ENCODE data around the gene RPL37. TPM values are rescaled to one million over a fixed set of nuclear protein-coding genes. Genes with fewer than 3 reads are reported as not detected.

RPL37 gene
- total RNA-seq, 1 experiment from 2014 or later, result 1,279 TPM

DNA sequence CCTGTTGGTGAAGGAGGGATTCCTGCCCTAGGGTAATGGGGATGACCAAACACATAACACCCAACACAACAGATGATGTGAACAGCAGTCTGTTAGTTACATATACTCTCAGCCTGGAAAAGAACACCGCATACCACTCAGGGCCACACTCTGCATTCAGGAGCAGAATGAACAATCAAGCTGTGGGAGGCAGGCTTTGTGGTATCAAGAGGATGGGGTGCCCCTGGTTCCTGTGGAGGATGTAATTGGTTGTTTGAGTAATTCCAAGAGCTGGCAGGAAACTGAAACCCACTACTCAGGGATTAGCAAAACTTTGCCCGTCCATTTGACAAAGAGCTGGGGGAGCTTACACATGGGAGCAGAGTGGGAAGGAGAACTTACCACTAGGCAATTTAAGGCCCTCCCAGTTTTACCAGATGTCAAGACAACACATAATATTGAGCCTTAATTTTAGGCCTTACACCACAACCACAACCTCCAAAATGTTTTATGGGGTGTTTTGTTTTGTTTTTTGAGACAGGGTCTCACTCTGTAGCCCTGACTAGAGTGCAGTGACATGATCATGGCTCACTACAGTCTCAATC lies 21.2 kb downstream of the RPL37 start:
- Histone ChIP-seq H3K4me1 (ENCODE audit: control insufficient read depth in 1 of 2, insufficient read depth in 2 of 2, low read length in 2 of 2) (no peaks in the 10 kb centered on the region), H3K27ac (ENCODE audit: low read depth, low read length) (no peak overlapping the region), H3K36me3 (ENCODE audit: control insufficient read depth in 1 of 2, insufficient read depth in 2 of 2, low read length in 2 of 2) (no peaks in the 10 kb centered on the region), H3K79me2 (ENCODE audit: insufficient read depth, low read length) (no peaks in the 10 kb centered on the region), H3K9me2 (ENCODE audit: insufficient read depth) (no peaks in the 10 kb centered on the region), H3K4me3 (replicated peaks in 1 of 2; ENCODE audit: low read depth in 1 of 2, low read length in 2 of 2) (no peak overlapping the region), H4K20me1 (ENCODE audit: insufficient read depth) (no peaks in the 10 kb centered on the region), H3K27me3 (ENCODE audit: insufficient read depth, low read length) (no peaks in the 10 kb centered on the region), H2AFZ (ENCODE audit: low read depth, low read length, poor library complexity, severe bottlenecking) (no peak overlapping the region), H3K9me3 (ENCODE audit: control insufficient read depth in 1 of 2, insufficient read depth in 1 of 2, low read depth in 1 of 2, low read length in 2 of 2) (no peaks in the 10 kb centered on the region), H3K9ac (ENCODE audit: low read length) (no peak overlapping the region), H3K4me2 (ENCODE audit: low read length) (no peak overlapping the region)
- ChIA-PET RAD21 (ENCODE audit: low non-redundant PET in 1 of 2, low total read pairs in 2 of 2, uncharacterized antibody in 2 of 2, unreplicated experiment in 2 of 2) (no interaction called here), POLR2A (no interaction called here), CTCF (no interaction called here)
- no peak for TF ChIP-seq CEBPB (IDR thresholded peaks at IDR 0.05; ENCODE audit: low read depth)
- TF ChIP-seq, protein P1, sequence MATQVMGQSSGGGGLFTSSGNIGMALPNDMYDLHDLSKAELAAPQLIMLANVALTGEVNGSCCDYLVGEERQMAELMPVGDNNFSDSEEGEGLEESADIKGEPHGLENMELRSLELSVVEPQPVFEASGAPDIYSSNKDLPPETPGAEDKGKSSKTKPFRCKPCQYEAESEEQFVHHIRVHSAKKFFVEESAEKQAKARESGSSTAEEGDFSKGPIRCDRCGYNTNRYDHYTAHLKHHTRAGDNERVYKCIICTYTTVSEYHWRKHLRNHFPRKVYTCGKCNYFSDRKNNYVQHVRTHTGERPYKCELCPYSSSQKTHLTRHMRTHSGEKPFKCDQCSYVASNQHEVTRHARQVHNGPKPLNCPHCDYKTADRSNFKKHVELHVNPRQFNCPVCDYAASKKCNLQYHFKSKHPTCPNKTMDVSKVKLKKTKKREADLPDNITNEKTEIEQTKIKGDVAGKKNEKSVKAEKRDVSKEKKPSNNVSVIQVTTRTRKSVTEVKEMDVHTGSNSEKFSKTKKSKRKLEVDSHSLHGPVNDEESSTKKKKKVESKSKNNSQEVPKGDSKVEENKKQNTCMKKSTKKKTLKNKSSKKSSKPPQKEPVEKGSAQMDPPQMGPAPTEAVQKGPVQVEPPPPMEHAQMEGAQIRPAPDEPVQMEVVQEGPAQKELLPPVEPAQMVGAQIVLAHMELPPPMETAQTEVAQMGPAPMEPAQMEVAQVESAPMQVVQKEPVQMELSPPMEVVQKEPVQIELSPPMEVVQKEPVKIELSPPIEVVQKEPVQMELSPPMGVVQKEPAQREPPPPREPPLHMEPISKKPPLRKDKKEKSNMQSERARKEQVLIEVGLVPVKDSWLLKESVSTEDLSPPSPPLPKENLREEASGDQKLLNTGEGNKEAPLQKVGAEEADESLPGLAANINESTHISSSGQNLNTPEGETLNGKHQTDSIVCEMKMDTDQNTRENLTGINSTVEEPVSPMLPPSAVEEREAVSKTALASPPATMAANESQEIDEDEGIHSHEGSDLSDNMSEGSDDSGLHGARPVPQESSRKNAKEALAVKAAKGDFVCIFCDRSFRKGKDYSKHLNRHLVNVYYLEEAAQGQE (IDR thresholded peaks at IDR 0.05; ENCODE audit: low read depth), result no peak
- TF ChIP-seq SP1 (IDR thresholded peaks at IDR 0.05; ENCODE audit: low read depth), result no peak
- no peak for TF ChIP-seq YY1 (IDR thresholded peaks at IDR 0.05; ENCODE audit: extremely low read depth, insufficient replicate concordance, low read depth, low read length)
- TF ChIP-seq ELF1 (IDR thresholded peaks at IDR 0.05; ENCODE audit: borderline replicate concordance, low read depth), result no peak
- no peak for TF ChIP-seq EZH2phosphoT487 (IDR thresholded peaks at IDR 0.05; ENCODE audit: borderline replicate concordance)
- TF ChIP-seq, protein P2, sequence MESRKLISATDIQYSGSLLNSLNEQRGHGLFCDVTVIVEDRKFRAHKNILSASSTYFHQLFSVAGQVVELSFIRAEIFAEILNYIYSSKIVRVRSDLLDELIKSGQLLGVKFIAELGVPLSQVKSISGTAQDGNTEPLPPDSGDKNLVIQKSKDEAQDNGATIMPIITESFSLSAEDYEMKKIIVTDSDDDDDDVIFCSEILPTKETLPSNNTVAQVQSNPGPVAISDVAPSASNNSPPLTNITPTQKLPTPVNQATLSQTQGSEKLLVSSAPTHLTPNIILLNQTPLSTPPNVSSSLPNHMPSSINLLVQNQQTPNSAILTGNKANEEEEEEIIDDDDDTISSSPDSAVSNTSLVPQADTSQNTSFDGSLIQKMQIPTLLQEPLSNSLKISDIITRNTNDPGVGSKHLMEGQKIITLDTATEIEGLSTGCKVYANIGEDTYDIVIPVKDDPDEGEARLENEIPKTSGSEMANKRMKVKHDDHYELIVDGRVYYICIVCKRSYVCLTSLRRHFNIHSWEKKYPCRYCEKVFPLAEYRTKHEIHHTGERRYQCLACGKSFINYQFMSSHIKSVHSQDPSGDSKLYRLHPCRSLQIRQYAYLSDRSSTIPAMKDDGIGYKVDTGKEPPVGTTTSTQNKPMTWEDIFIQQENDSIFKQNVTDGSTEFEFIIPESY (IDR thresholded peaks at IDR 0.05; ENCODE audit: extremely low read depth, insufficient replicate concordance, low read length), result no peak
- TF ChIP-seq EZH2 (IDR thresholded peaks at IDR 0.05), result no peak
- TF ChIP-seq ATF3 (IDR thresholded peaks at IDR 0.05), result no peak
- BruUV-seq (replicated peaks), result no TSS peak
- no peak for DNase-seq (ENCODE audit: low read depth, low spot score)
- intact Hi-C loops (cut with micrococcal nuclease), result no loop called here
- ATAC-seq, result no peak
